Measurements from ENCODE around the gene HCN3.
"Not testable (repeated sequence)": the region's sequence is repeated elsewhere in the genome, so short reads cannot be mapped to it uniquely, and the experiment has no call there.

HCN3 gene

GRCh38 chr1:155277070-155277901 is at the start of gene HCN3:
Gene HCN3 (plus strand): TSS chr1:155277463. CDS start chr1:155277591, 128 bp downstream.
- DNase-seq = peak; percentile 99

GRCh38 chr1:155228096-155228427 is 49.2 kb upstream of the HCN3 start:
- DNase-seq = no peak

- not testable (repeated sequence) for DNase-seq
These were observed 46.0 kb upstream of the HCN3 start for GRCh38 chr1:155231302-155231701.

- not testable (repeated sequence) for DNase-seq
These were observed 45.0 kb upstream of the HCN3 start for GRCh38 chr1:155232001-155232978.

- not testable (repeated sequence) for DNase-seq
These were observed 43.8 kb upstream of the HCN3 start for GRCh38 chr1:155233502-155233901.

- DNase-seq = not testable (repeated sequence)
These were observed 41.9 kb upstream of the HCN3 start for GRCh38 chr1:155235375-155235774.

- no peak for DNase-seq
These were observed 40.8 kb upstream of the HCN3 start for GRCh38 chr1:155236451-155236850.

GRCh38 chr1:155241069-155241679 is 36.1 kb upstream of the HCN3 start:
- peak; percentile 87 for DNase-seq

GRCh38 chr1:155241841-155242264 is 35.4 kb upstream of the HCN3 start:
- DNase-seq = peak; percentile 85

GRCh38 chr1:155242805-155243358 is 34.4 kb upstream of the HCN3 start:
- no peak for DNase-seq

- peak; percentile 96 for DNase-seq
These were observed 32.7 kb upstream of the HCN3 start for GRCh38 chr1:155244368-155245162.

GRCh38 chr1:155245163-155245524 is 32.1 kb upstream of the HCN3 start:
- no peak for DNase-seq

- not testable (repeated sequence) for DNase-seq
These were observed 30.5 kb upstream of the HCN3 start for GRCh38 chr1:155246796-155247195.

GRCh38 chr1:155247667-155248553 is 29.4 kb upstream of the HCN3 start:
- DNase-seq = no peak

GRCh38 chr1:155250246-155250632 is 27.0 kb upstream of the HCN3 start:
- DNase-seq = no peak

- DNase-seq = peak; percentile 96
These were observed 26.4 kb upstream of the HCN3 start for GRCh38 chr1:155250633-155251449.

GRCh38 chr1:155251566-155251965 is 25.7 kb upstream of the HCN3 start:
- no peak for DNase-seq

- DNase-seq = no peak
These were observed 24.1 kb upstream of the HCN3 start for GRCh38 chr1:155253208-155253607.

GRCh38 chr1:155253797-155254196 is 23.5 kb upstream of the HCN3 start:
- DNase-seq = no peak

- DNase-seq = no peak
These were observed 23.0 kb upstream of the HCN3 start for GRCh38 chr1:155254228-155254713.
